ENCODE measurements around the gene FXYD5.

The FXYD5 gene

DNA sequence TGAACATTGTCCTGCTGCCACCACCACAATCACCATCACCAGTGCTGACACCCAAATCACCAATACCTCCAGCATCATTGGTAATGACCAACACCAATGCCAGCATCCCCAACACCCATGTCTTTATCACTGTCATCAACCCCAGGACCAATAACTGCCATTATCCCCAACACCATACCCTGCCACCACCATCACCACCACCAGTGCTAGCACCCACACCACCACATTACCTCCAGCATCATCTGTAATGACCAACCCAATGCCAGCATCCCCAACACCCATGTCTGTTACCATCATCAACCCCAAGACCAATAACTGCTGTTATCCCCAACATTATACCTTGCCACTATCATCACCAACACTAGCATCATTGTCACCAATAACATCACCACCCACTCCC, 22.3 kb upstream of the FXYD5 start:
- no peaks in the 10 kb centered on the region for H3K9me2 ChIP-seq (replicated peaks; ENCODE audit: low read depth, low read length)
- no peaks in the 10 kb centered on the region for H3K9me3 ChIP-seq (ENCODE audit: insufficient read depth, low read depth, low read length)
- no peaks in the 10 kb centered on the region for H3K27me3 ChIP-seq (ENCODE audit: insufficient read depth, low read length, poor library complexity, severe bottlenecking)
- no peaks in the 10 kb centered on the region for H4K20me1 ChIP-seq (ENCODE audit: insufficient read depth, low read length, poor library complexity, severe bottlenecking)
- no peaks in the 10 kb centered on the region for H3K36me3 ChIP-seq (ENCODE audit: insufficient read depth, low read length)
- H3K4me3 ChIP-seq (ENCODE audit: low read length, poor library complexity, severe bottlenecking): no peak overlapping the region
- H2AFZ ChIP-seq (ENCODE audit: low read length): no peak overlapping the region
- no peaks in the 10 kb centered on the region for H3F3A ChIP-seq (ENCODE audit: low read depth)
- TF ChIP-seq, protein P1, sequence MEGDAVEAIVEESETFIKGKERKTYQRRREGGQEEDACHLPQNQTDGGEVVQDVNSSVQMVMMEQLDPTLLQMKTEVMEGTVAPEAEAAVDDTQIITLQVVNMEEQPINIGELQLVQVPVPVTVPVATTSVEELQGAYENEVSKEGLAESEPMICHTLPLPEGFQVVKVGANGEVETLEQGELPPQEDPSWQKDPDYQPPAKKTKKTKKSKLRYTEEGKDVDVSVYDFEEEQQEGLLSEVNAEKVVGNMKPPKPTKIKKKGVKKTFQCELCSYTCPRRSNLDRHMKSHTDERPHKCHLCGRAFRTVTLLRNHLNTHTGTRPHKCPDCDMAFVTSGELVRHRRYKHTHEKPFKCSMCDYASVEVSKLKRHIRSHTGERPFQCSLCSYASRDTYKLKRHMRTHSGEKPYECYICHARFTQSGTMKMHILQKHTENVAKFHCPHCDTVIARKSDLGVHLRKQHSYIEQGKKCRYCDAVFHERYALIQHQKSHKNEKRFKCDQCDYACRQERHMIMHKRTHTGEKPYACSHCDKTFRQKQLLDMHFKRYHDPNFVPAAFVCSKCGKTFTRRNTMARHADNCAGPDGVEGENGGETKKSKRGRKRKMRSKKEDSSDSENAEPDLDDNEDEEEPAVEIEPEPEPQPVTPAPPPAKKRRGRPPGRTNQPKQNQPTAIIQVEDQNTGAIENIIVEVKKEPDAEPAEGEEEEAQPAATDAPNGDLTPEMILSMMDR (conservative IDR thresholded peaks at IDR 0.05; ENCODE audit: low read length): no peak
- TF ChIP-seq EZH2phosphoT487 (IDR thresholded peaks at IDR 0.05; ENCODE audit: borderline replicate concordance): no peak
- no peak overlapping the region for H3K4me2 ChIP-seq (ENCODE audit: low read depth, low read length, poor library complexity, severe bottlenecking)
- no peak overlapping the region for H3K9ac ChIP-seq (ENCODE audit: low read depth, low read length, poor library complexity, severe bottlenecking)
- H3K79me2 ChIP-seq (ENCODE audit: insufficient read depth, low read length): no peaks in the 10 kb centered on the region
- no peaks in the 10 kb centered on the region for H3K4me1 ChIP-seq (ENCODE audit: insufficient read depth, low read length, poor library complexity, severe bottlenecking)

DNA sequence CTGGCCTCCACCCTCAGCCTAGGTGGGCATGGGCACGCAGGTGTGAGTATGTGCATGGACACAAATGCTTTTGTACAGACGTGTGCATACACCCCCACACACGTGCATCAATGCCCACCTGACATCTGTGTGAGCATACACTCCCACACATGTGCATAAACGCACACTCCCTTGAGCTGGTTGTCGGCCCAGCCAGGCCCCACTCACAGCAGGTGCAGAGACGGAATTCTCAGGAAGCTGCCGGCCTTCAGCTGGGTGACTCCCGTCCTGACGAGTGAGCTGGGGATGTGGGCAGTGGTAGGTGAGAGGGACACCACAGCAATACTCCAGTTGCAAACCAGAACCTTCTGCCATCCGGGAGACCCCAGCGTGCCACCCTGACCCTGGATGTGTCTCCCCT, 20.7 kb upstream of the FXYD5 start:
- Histone ChIP-seq H2AFZ (ENCODE audit: low read length) (no peak overlapping the region), H3K4me3 (ENCODE audit: low read length, poor library complexity, severe bottlenecking) (no peak overlapping the region), H3K79me2 (ENCODE audit: insufficient read depth, low read length) (no peaks in the 10 kb centered on the region), H4K20me1 (ENCODE audit: insufficient read depth, low read length, poor library complexity, severe bottlenecking) (no peaks in the 10 kb centered on the region), H3K9me2 (replicated peaks; ENCODE audit: low read depth, low read length) (no peaks in the 10 kb centered on the region), H3K4me2 (ENCODE audit: low read depth, low read length, poor library complexity, severe bottlenecking) (no peak overlapping the region), H3K9me3 (ENCODE audit: insufficient read depth, low read depth, low read length) (no peaks in the 10 kb centered on the region), H3F3A (ENCODE audit: low read depth) (no peaks in the 10 kb centered on the region), H3K4me1 (ENCODE audit: insufficient read depth, low read length, poor library complexity, severe bottlenecking) (no peaks in the 10 kb centered on the region), H3K9ac (ENCODE audit: low read depth, low read length, poor library complexity, severe bottlenecking) (no peak overlapping the region), H3K36me3 (ENCODE audit: insufficient read depth, low read length) (no peaks in the 10 kb centered on the region), H3K27me3 (ENCODE audit: insufficient read depth, low read length, poor library complexity, severe bottlenecking) (no peaks in the 10 kb centered on the region)
- TF ChIP-seq, protein P1 (conservative IDR thresholded peaks at IDR 0.05; ENCODE audit: low read length): no peak
- no peak for TF ChIP-seq EZH2phosphoT487 (IDR thresholded peaks at IDR 0.05; ENCODE audit: borderline replicate concordance)

DNA sequence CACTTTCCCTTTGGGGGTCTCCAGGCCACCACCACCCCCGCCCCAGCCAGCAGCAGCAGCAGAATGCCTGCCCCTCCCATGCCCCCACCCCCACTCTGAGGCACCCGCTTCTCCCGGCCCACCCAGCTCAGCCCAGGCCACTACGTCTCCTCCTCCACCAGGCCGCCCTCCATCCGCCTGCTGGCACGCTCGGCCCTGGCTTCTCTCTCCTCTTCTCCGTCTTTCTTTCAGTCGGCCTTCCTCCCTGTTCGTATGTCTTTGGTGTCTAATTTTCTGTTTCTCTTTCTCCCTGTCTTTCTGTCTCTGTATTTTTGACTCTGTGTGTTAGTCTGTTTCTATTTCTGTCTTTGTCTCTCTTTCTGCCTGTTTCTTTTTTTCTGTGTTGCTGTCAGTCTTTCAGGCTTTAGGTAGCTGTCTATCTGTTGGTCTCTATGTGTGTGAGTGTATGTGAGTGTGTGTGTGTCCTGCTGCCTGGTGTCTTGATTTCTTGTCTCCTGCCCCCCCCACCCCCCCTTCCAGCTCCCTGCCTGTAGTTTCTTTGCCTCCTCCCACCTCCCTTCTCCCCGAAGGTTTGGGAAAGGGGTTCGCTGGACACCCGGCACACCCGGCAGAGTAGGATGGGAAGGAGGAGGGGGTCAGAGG, 19.8 kb upstream of the FXYD5 start, which contains the start of gene LGI4:
LGI4 (minus strand) TSS at position 459 of the 642 bp plus-strand sequence; CDS start at position 80, 379 bp downstream.
- Histone ChIP-seq H4K20me1 (ENCODE audit: insufficient read depth, low read length, poor library complexity, severe bottlenecking) (no peaks in the 10 kb centered on the region), H3K9me2 (replicated peaks; ENCODE audit: low read depth, low read length) (no peaks in the 10 kb centered on the region), H3K9ac (ENCODE audit: low read depth, low read length, poor library complexity, severe bottlenecking) (no peak within 1 kb of the TSS), H2AFZ (ENCODE audit: low read length) (no peak within 1 kb of the TSS), H3F3A (ENCODE audit: low read depth) (no peaks in the 10 kb centered on the region), H3K4me3 (ENCODE audit: low read length, poor library complexity, severe bottlenecking) (no peak within 1 kb of the TSS), H3K4me2 (ENCODE audit: low read depth, low read length, poor library complexity, severe bottlenecking) (no peak within 1 kb of the TSS), H3K4me1 (ENCODE audit: insufficient read depth, low read length, poor library complexity, severe bottlenecking) (no peaks in the 10 kb centered on the region), H3K27me3 (ENCODE audit: insufficient read depth, low read length, poor library complexity, severe bottlenecking) (no peaks in the 10 kb centered on the region), H3K79me2 (ENCODE audit: insufficient read depth, low read length) (no peaks in the 10 kb centered on the region), H3K9me3 (ENCODE audit: insufficient read depth, low read depth, low read length) (no peaks in the 10 kb centered on the region), H3K36me3 (ENCODE audit: insufficient read depth, low read length) (no peaks in the 10 kb centered on the region)
- TF ChIP-seq, protein P1 (conservative IDR thresholded peaks at IDR 0.05; ENCODE audit: low read length): no peak
- no peak for TF ChIP-seq EZH2phosphoT487 (IDR thresholded peaks at IDR 0.05; ENCODE audit: borderline replicate concordance)

All from Loucy (cell line).